GM18858 (cell line): Measurements from ENCODE around the gene FOXA2.
"Not testable (repeated sequence)": the region's sequence is repeated elsewhere in the genome, so short reads cannot be mapped to it uniquely, and the experiment has no call there.

Experiments used
- ATAC-seq: cut with Tn5 transposase; IDR thresholded peaks from one replicate; pipeline ENCODE4 v1.9.1; 2021; ENCODE audit not compliant: unreplicated experiment

The FOXA2 gene

GRCh38 chr20:22569353-22569752, 15.0 kb downstream of the FOXA2 start:
- ATAC-seq: no peak

DNA sequence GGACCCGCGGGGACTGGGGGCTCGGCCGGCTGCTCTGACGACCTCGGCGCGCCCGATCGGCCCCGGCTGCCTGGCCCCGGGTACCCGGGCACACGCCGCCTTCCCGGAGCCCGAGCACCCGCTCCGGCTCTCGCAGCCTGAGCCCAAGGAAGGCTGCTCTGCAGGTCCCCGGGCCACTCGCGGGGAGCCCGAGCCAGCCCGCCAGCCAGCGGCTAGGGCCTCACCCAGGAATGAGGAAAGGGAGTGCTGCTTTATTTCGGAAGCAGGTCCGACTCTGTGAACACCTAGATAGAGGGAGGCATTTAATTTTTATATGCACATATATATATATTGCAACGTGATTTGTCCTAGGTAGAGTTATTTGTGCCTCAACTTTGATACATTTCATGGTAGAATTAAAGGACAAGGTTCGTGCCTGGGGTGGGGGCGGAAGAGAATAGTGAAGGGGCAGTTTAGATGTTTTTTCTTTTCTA, 15.5 kb downstream of the FOXA2 start:
- no peak for ATAC-seq

GRCh38 chr20:22567944-22568871, 16.2 kb downstream of the FOXA2 start:
- ATAC-seq: no peak

DNA sequence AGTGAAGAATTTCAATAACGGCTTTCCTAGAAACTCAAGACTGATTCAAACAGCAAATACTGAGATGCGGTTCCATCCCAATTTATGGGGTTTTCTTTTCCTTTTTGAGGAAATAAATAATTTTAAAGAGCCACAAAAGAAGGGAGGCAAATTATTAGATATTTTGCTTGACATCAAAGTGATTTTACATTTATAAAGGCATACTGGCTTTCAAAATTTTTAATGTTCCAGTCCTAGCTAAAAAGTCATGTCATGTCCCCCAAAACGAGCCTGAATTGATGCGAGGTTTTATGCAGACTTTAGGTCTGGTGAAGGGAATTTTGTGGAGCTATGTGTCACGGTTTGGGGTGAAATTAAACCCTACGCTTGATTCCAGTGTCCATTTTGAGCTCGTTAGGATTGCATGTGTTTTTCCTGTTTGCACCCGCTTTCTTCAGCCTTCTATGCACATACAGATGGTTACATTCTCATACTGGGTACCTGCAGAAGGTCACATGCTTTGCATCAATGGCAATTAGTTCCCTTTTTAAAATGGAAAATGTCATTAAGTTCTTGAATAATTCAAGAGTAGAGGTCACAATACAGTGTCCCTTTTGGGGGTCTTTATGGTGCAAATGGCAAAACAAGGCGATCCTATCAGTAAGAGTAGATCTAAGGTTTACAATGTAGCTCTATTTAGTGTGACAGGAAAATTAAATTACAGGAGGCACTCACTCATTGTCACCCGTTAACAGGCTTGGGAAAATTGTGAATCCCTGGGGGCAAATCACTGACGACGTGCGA, 17.3 kb downstream of the FOXA2 start:
- no peak for ATAC-seq

DNA sequence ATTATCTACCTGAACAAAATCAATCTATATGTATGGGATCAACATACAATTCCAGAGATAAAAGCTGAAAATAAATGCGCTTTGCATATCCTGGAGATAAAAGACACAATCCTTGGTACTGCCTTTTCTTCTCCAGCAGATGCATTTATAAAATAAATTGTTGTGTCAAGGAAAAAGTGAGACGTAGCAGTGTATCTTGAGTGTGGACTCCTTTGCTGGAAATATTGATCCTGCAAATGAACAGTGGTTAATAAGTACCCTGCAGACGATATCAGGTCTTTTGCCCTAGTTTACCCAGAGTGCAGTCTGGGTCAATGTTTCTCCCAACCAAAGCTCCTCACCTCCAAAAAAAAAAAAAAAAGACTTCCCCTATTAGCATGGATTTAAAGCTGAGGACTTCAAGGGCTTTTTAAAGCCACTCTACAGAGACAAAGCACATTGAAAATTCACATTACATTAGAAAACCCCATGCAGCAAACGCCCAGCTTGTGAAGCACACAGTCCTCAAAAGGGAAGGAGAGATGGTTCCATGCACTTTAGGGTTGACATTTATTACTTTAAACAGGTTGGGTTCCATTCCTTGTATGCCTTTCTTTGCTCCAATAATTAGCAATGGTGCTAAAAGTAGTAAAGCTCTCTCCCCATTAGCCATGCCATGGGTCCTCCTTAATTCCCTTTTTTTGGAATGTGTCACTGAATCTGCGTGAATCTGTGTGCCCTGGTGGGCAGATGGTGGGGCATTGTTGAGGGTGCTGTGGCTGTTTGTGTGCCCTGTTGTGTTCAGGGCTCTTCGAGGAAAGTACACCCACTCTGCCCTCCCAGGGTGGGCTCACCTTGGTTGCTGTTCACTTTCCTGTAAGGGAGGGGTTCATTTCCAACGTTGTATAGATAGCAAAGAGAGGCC, 21.1 kb downstream of the FOXA2 start:
- no peak for ATAC-seq

DNA sequence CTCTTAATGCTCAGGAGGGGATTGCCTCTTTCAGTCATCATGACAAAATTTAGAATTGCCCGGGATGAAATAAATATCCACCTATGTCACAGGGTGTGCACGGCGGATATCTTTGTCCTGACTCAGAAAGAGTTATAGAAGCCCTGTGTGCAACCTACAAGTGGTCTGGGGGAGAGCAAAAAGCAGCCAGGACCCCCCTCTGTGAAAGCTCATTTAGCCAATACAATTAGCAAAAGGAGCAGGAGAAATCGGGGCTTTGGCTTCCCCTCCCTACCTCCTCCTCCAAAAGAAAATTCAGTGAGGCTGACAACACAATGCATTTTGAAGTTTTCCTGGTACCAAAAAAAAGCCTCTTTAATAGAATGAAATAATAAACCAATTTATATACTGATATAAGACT, 21.8 kb downstream of the FOXA2 start:
- ATAC-seq: no peak

DNA sequence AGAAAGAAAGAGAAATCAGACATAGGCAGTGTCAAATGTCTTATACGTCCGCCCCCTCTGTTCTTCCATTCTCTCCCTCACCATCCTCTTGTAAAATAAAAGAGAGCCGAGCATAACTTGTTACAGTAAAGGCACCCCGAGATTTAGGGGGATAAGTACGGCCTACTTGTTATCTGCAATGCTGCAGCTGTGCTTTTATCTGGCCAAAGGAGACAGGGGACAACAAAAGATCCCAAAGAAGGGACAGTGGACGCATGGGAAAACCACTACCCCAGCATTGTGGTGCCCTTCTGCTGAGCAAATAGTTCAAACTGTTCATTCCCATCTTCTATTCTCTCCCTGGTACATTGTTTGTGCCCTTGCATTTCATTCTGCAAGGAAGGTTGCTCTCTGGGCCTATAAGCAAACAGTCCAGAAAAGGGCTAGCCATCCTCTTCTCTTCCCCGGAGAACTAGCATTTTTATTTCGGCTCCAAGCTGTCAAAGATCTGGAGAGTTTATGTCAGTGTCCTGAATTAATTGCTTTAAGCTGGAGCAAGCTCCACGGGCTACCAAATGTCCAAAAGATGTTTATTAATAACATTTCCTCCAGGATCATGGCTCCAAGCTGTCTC, 22.3 kb downstream of the FOXA2 start:
- ATAC-seq: no peak

DNA sequence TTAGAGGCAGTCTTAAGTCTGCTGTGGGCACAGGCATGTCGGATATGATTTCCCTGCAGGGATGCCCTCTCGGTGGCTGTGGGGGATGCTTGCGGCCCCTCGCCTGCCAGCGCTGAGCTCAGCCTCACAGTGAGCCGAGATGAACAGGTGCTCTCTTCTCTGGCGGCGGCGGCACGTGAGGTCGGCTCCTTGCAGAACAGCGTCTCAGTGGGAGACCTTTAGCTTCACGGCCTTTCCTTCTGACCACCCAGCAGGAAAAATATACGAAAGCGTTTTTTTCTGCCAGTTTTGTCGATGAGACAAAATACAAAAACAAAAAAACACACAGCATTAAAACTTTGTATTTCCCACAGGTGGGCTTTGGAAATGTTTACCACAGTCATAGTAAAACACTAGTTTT, 23.6 kb downstream of the FOXA2 start:
- no peak for ATAC-seq

DNA sequence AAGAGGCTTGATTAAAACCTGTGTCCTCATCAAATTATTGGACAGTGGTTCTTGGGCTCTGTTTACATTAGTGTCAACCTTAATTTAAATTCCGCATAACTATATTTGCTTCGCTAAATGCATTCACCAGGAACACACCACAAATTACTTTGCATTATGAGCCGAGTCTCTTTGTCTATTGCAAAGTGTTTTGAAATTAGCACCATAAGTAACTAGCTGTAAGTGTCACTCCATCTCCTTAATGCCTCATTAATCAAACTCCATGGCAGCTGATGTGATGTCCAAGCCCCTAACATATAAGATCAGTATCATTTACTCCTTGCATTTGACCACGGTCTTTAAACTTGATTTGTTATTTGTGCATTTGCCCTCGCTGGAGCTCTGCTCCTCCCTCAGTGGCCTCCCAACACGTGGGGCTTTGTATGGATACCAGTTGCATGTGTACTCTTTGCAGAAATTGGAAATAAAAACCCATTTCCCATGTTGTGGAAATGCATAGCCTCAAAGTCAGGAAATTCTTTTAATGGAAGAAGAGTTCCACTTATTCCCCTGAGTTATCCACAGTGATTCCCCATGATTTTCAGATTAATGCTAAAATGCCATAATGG, 24.6 kb downstream of the FOXA2 start:
- ATAC-seq: no peak

DNA sequence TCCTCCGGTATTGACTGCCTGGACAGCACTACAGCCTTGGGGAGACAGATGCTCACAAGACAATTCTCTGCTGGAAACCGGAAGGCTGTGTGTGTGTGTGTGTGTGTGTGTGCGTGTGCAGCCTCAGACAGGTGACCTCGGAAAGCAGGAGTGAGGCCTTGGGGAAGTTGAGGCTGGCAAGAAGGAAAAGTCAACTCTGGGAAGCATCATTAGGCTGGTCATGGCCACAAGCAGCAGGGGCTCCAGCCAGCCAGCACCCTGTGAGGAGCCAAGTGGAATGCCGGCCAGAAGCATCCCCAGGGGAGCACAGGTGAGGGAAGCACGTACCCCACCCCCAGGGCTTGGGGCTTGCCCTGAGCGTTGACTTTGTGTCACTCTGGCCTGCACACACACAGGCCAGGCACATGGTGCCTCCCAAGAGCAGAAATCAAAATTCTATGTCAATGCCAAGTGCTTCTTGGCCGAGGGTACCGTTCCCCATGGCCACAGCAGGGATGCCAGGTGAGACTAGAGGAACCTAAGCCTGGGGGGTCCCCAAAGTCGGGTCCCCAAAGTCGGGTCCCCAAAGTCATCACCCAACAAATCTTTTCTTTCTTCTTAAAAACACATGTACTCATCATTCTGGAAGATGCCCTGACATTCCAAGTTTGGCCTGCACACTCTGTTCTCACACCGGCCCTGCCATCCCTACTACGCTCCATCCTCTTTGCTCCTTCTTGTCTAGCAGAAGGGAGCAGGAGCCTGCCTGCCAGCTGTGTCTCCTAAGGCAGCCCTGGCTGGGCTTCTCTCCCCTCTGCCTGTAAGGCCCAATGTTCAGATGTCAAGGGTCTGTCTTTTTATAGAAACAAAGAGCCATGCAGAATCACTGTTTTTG, 26.7 kb downstream of the FOXA2 start:
- ATAC-seq: no peak

- no peak for ATAC-seq
These were observed 27.8 kb downstream of the FOXA2 start for GRCh38 chr20:22556565-22557056.

- no peak for ATAC-seq
These were observed 28.4 kb downstream of the FOXA2 start for GRCh38 chr20:22555791-22556564.

DNA sequence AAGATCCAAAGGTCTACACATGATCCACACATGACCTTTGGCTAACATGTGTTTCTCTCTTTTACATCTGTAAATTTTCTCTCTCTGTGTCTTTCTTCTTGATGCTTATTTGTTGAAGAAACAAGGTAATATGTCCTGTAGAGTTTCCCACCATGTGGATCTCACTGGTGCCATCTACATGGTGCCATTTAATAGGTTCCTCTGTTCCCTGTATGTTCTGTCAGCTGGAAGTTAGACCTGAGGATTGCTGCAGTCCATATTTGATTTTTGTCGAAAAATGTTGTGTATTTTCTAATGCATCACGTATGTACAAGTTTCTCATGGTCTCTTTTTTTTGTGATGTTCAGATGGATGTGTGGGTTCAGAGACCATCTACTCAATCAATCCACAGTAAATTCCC, 30.0 kb downstream of the FOXA2 start:
- ATAC-seq: no peak

GRCh38 chr20:22550514-22550913, 33.9 kb downstream of the FOXA2 start:
- not testable (repeated sequence) for ATAC-seq

GRCh38 chr20:22548040-22548439, 36.3 kb downstream of the FOXA2 start:
- ATAC-seq: no peak

GRCh38 chr20:22546344-22546743, 38.0 kb downstream of the FOXA2 start:
- ATAC-seq: no peak

DNA sequence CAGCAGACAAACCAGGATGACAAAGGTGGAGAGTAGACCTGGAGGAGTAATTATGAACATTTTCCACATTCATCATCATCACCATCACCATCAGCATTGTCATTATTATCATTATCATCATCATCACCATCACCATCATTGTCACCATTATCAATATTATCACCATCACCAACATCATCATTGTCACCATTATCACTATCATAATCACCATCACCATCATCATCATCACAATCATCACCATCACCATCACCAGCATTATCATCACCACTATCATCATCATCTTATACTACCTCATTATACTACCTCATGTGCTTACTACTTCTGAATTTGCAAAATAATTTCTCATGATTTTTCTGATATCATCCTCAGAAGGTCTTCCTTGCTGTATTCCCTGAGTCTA, 39.3 kb downstream of the FOXA2 start:
- ATAC-seq: no peak

DNA sequence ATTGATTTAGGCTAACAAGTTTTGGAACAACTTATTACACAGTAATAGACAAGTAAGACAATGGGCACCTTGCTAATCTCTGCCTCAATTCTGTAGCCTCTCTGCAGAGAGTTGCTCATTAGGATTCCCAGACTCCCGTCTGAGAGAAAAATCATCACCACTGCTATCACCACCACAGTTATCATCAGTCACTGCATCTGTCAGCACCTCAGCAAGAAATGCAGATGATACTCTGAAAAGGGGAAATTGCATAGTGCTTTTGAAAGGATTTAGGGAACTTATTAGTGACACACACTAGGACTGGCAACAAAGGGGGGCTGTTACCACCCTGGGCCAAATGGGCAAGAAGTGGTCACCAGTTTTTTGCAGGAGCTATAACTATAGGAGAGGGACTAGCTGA, 39.9 kb downstream of the FOXA2 start:
- no peak for ATAC-seq
